Fibroblast of lung (primary cell): ENCODE data around the gene CADM3. TPM values are rescaled to one million over a fixed set of nuclear protein-coding genes. Genes with fewer than 3 reads are reported as not detected.

Experiments used
- DNase-seq, 2 donors: peaks; one replicate each; pipeline versions ENCODE4 v3.0.0 to v3.0.0-alpha.2; 2010; ENCODE audit warnings: low read depth in 2 of 2
- H2AFZ ChIP-seq: 2 replicates; pipeline ENCODE4 v1.5.1; 2012; ENCODE audit warnings: low read length, control low read depth, inconsistent platforms
- H3K27ac ChIP-seq: 2 replicates; pipeline ENCODE4 v1.5.1; 2011; ENCODE audit warnings: low read length, control low read depth; ENCODE audit not compliant: insufficient read depth
- H3K27me3 ChIP-seq: 2 replicates; pipeline ENCODE4 v1.5.1; 2011; ENCODE audit warnings: mild to moderate bottlenecking, low read length; ENCODE audit not compliant: control insufficient read depth, insufficient read depth
- H3K36me3 ChIP-seq: 2 replicates; pipeline ENCODE4 v1.5.1; 2011; ENCODE audit warnings: low read length; ENCODE audit not compliant: control insufficient read depth, insufficient read depth
- H3K4me1 ChIP-seq: 2 replicates; pipeline ENCODE4 v1.5.1; 2011; ENCODE audit warnings: low read length; ENCODE audit not compliant: control insufficient read depth, insufficient read depth; ENCODE audit errors: extremely low read depth
- H3K4me2 ChIP-seq: 2 replicates; pipeline ENCODE4 v1.5.1; 2011; ENCODE audit warnings: low read length, control low read depth; ENCODE audit not compliant: insufficient read depth; ENCODE audit errors: extremely low read depth
- H3K4me3 ChIP-seq, 4 experiments: fragments of 200-600 bp in 1 of 4; sonication (generic) in 1 of 4; replicated peaks in 1 of 4; 2 replicates each; pipeline ENCODE4 v1.5.1; 2011 to 2016; ENCODE audit warnings: low read length in 4 of 4, low read depth in 3 of 4, mild to moderate bottlenecking in 3 of 4, control low read depth in 2 of 4, inconsistent platforms in 1 of 4, mixed read lengths in 1 of 4; ENCODE audit not compliant: insufficient read depth in 1 of 4; ENCODE audit errors: control extremely low read depth in 1 of 4
- H3K79me2 ChIP-seq: 2 replicates; pipeline ENCODE4 v1.5.1; 2012; ENCODE audit warnings: mild to moderate bottlenecking, low read length, inconsistent platforms; ENCODE audit not compliant: control insufficient read depth, insufficient read depth
- H3K9ac ChIP-seq: 2 replicates; pipeline ENCODE4 v1.5.1; 2011; ENCODE audit warnings: mild to moderate bottlenecking, low read length, control low read depth; ENCODE audit not compliant: insufficient read depth
- H3K9me3 ChIP-seq: 2 replicates; pipeline ENCODE4 v1.5.1; 2012; ENCODE audit warnings: low read depth, low read length; ENCODE audit not compliant: control insufficient read depth, insufficient read depth
- H4K20me1 ChIP-seq: 2 replicates; pipeline ENCODE4 v1.5.1; 2011; ENCODE audit warnings: low read length; ENCODE audit not compliant: control insufficient read depth, insufficient read depth; ENCODE audit errors: extremely low read depth
- EZH2 ChIP-seq: IDR thresholded peaks from 2 replicates; pipeline ENCODE4 v1.5.1; 2012; ENCODE audit warnings: low read length, control low read depth, mild to moderate bottlenecking; ENCODE audit errors: missing control alignments
- polyA plus RNA-seq, 2 donors: library from polyadenylated mRNA; depleted of rRNA in 1 of 2; stranded (reverse) in 1 of 2; unstranded in 1 of 2; fragments of >200 nt; gene quantifications; 2 replicates each; pipeline ENCODE4 v1.2.1, GENCODE V29; 2011 to 2012; ENCODE audit warnings: missing spikeins in 1 of 2
- total RNA-seq: library from RNA; depleted of rRNA; stranded (reverse); fragments of >200 nt; gene quantifications from 2 replicates; pipeline ENCODE4 v1.2.1, GENCODE V29; 2014
- TF ChIP-seq, protein P1 (sequence below), 2 donors: IDR thresholded peaks in 1 of 2; conservative IDR thresholded peaks in 1 of 2; 1 replicate in 1 of 2; 2 replicates in 1 of 2; pipeline ENCODE4 v1.5.1; 2011 to 2012; ENCODE audit warnings: low read length in 2 of 2, control low read depth in 1 of 2, inconsistent platforms in 1 of 2, low read depth in 1 of 2, mild to moderate bottlenecking in 1 of 2

The CADM3 gene
- total and polyA plus RNA-seq, 2 donors (not counting 1 experiment from before 2014, with no cell fraction given), result not detected

DNA sequence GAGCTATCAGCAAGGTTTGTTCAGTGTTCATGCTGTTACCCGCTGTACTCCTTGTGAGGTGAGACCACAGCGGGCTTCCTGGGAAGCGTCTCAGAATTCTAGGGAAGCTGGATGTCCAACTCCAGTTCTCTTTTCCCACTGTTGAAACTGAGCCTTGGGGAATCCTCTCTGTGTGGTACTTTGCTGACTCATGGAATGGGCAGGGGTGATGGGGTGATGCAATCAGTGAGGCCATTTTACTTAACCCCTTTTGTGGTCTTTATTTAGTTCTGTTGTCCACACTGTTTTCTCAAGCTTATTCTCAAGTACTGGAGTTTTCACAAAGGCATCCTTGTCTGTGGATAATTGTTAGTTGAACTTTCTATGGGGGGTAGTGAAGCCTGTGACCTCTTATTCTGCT, 75.9 kb downstream of the CADM3 start:
- Histone ChIP-seq H3K9me3 (no peaks in the 10 kb centered on the region), H3K79me2 (no peaks in the 10 kb centered on the region), H3K4me2 (no peak overlapping the region), H3K4me3 (no peak overlapping the region), H3K9ac (no peak overlapping the region), H3K27ac (no peak overlapping the region), H3K4me1 (no peaks in the 10 kb centered on the region), H4K20me1 (no peaks in the 10 kb centered on the region), H3K36me3 (no peaks in the 10 kb centered on the region), H3K27me3 (no peaks in the 10 kb centered on the region), H2AFZ (no peak overlapping the region)
- no peak for DNase-seq
- TF ChIP-seq, protein P1, sequence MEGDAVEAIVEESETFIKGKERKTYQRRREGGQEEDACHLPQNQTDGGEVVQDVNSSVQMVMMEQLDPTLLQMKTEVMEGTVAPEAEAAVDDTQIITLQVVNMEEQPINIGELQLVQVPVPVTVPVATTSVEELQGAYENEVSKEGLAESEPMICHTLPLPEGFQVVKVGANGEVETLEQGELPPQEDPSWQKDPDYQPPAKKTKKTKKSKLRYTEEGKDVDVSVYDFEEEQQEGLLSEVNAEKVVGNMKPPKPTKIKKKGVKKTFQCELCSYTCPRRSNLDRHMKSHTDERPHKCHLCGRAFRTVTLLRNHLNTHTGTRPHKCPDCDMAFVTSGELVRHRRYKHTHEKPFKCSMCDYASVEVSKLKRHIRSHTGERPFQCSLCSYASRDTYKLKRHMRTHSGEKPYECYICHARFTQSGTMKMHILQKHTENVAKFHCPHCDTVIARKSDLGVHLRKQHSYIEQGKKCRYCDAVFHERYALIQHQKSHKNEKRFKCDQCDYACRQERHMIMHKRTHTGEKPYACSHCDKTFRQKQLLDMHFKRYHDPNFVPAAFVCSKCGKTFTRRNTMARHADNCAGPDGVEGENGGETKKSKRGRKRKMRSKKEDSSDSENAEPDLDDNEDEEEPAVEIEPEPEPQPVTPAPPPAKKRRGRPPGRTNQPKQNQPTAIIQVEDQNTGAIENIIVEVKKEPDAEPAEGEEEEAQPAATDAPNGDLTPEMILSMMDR (conservative IDR thresholded peaks at IDR 0.05 in 1 of 2, IDR thresholded peaks at IDR 0.05 in 1 of 2; ENCODE audit: low read depth in 1 of 2, low read length in 2 of 2), result no peak
- TF ChIP-seq EZH2, result no peak

DNA sequence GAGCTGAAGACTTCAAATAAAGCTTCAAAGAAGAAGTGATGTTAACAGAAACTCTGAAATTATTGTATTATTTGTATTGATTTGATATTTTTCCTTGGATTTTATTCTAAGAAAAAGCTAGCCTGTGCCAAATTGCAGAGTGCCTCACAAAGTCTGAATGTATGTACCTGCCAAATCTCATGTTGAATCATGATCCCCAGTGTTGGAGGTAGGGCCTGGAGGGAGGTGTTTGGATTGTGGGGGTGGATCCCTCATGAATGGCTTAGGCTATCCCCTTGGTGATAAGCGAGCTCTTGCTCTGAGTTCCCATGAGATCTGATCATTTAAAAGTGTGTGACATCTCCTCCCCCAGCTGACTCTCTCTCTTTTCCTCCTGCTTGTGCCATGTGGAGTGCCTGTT, 76.9 kb downstream of the CADM3 start:
- no peak overlapping the region for H2AFZ ChIP-seq
- no peak for DNase-seq
- H3K4me2 ChIP-seq, result no peak overlapping the region
- H3K27ac ChIP-seq, result no peak overlapping the region
- no peaks in the 10 kb centered on the region for H3K9me3 ChIP-seq
- no peaks in the 10 kb centered on the region for H3K27me3 ChIP-seq
- TF ChIP-seq EZH2, result no peak
- TF ChIP-seq, protein P1 (conservative IDR thresholded peaks at IDR 0.05 in 1 of 2, IDR thresholded peaks at IDR 0.05 in 1 of 2; ENCODE audit: low read depth in 1 of 2, low read length in 2 of 2), result no peak
- H3K79me2 ChIP-seq, result no peaks in the 10 kb centered on the region
- no peaks in the 10 kb centered on the region for H4K20me1 ChIP-seq
- no peak overlapping the region for H3K9ac ChIP-seq
- H3K36me3 ChIP-seq, result no peaks in the 10 kb centered on the region
- no peak overlapping the region for H3K4me3 ChIP-seq
- H3K4me1 ChIP-seq, result no peaks in the 10 kb centered on the region

DNA sequence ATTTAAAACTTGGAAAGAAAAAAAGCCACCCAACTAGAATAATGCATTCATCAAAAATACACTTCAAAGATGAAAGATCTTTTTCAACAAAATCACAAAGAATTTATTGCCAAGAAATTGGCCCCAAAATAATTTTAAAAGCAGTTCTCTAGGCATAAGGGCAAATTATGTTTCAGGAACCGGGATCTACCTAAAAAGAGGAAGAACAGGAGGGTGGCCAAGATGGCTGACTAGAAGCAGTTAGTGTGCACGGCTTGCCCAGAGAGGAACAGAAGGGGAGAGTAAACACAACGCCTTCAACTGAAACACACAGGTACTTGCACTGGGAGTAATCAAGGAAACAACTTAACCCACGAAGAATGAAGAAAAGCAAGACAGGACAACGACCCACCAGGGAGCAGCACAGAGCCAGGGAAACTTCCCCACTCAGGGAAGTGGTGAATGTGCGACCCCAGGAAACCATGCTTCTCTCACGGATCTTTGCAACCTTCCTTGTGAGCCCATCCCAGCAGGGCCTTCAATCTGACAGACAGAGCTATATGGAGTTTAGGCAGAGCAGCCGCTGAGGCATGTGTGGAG, 79.3 kb downstream of the CADM3 start:
- H3K36me3 ChIP-seq, result no peaks in the 10 kb centered on the region
- no peaks in the 10 kb centered on the region for H3K9me3 ChIP-seq
- no peak overlapping the region for H3K4me2 ChIP-seq
- H3K79me2 ChIP-seq, result no peaks in the 10 kb centered on the region
- no peak for DNase-seq
- H3K4me1 ChIP-seq, result no peaks in the 10 kb centered on the region
- TF ChIP-seq EZH2, result no peak
- TF ChIP-seq, protein P1 (conservative IDR thresholded peaks at IDR 0.05 in 1 of 2, IDR thresholded peaks at IDR 0.05 in 1 of 2; ENCODE audit: low read depth in 1 of 2, low read length in 2 of 2), result no peak
- no peak overlapping the region for H3K4me3 ChIP-seq
- no peak overlapping the region for H2AFZ ChIP-seq
- no peak overlapping the region for H3K27ac ChIP-seq
- H3K27me3 ChIP-seq, result no peaks in the 10 kb centered on the region
- no peak overlapping the region for H3K9ac ChIP-seq
- H4K20me1 ChIP-seq, result no peaks in the 10 kb centered on the region

Other genes starting within 250 kb of the CADM3 start
- gene PYHIN1, start 240.1 kb upstream of the CADM3 start, total RNA-seq, result not detected in 2 replicates
- gene PYHIN1, start 240.1 kb upstream of the CADM3 start, polyA plus RNA-seq, result not detected in 2 replicates
- 134 and 141 TPM in 2 replicates for gene IFI16, start 161.7 kb upstream of the CADM3 start, total RNA-seq
- 193 and 223 TPM in 2 replicates for gene IFI16, start 161.7 kb upstream of the CADM3 start, polyA plus RNA-seq
- gene AIM2, start 94.8 kb upstream of the CADM3 start, total RNA-seq, result not detected in 2 replicates
- not detected in 2 replicates for gene AIM2, start 94.8 kb upstream of the CADM3 start, polyA plus RNA-seq
- gene ACKR1, start 33.3 kb downstream of the CADM3 start, total RNA-seq, result not detected in 2 replicates
- not detected in 2 replicates for gene ACKR1, start 33.3 kb downstream of the CADM3 start, polyA plus RNA-seq
- gene FCER1A, start 130.7 kb downstream of the CADM3 start, total RNA-seq, result not detected in 2 replicates
- gene FCER1A, start 130.7 kb downstream of the CADM3 start, polyA plus RNA-seq, result not detected in 2 replicates